Measurements from ENCODE around the gene HDDC2. TPM values are rescaled to one million over a fixed set of nuclear protein-coding genes. Genes with fewer than 3 reads are reported as not detected.

HDDC2 gene
- polyA plus RNA-seq, 1 donor from 2014 or later, result 75.2 TPM

DNA sequence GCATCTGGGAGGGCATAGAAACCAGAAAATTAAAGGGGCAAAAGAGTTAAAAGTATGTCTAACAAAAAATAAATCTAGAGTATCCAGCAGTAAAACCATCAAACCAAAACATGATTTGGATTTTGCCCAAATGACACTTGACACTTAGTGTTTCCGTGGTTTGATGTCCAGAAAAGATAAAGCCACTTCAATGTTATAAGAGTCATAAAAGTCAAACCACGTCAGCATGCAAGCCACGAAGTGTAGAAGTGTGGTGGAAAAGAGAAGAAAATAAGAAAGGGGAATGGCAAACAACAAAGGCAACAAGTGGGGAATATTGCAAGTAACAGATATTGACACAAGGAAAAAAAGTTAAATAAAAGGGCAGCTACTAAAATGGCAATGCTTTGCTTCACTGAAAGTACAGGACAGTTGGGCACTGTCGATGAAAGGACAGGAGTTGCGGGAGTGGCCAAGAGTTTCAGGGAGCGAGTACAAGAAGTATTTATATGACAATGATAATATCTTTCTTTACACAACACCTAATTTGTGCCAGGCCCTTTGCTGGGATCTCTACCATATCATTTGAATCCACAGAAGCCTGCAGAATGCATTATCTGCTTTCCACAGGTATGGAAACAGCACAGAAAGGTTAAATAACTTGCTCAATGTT, 6.3 kb upstream of the HDDC2 start:
- H3K9me3 ChIP-seq (ENCODE audit: low read length), result no peaks in the 10 kb centered on the region
- H3K4me3 ChIP-seq (ENCODE audit: low read length), result no peak overlapping the region
- H3K27me3 ChIP-seq (ENCODE audit: insufficient read depth, low read depth, low read length), result no peaks in the 10 kb centered on the region
- H3K9me2 ChIP-seq (ENCODE audit: insufficient read depth, low read length), result no peaks in the 10 kb centered on the region
- no peak overlapping the region for H2AFZ ChIP-seq (ENCODE audit: low read depth, low read length)
- no peaks in the 10 kb centered on the region for H4K20me1 ChIP-seq (ENCODE audit: insufficient read depth)
- no peaks in the 10 kb centered on the region for H3F3A ChIP-seq (ENCODE audit: insufficient read depth, low read length, poor library complexity, severe bottlenecking)
- H3K4me2 ChIP-seq (ENCODE audit: low read length), result no peak overlapping the region
- H3K9ac ChIP-seq (ENCODE audit: low read length), result no peak overlapping the region
- no peak overlapping the region for H3K27ac ChIP-seq (ENCODE audit: low read length)
- H3K79me2 ChIP-seq (replicated peaks; ENCODE audit: insufficient read depth, low read length), result no peaks in the 10 kb centered on the region
- TF ChIP-seq EP300 (conservative IDR thresholded peaks at IDR 0.05; ENCODE audit: poor library complexity, severe bottlenecking), result no peak
- no peak for TF ChIP-seq TAF1 (IDR thresholded peaks at IDR 0.05; ENCODE audit: low read depth)
- TF ChIP-seq, protein P1, sequence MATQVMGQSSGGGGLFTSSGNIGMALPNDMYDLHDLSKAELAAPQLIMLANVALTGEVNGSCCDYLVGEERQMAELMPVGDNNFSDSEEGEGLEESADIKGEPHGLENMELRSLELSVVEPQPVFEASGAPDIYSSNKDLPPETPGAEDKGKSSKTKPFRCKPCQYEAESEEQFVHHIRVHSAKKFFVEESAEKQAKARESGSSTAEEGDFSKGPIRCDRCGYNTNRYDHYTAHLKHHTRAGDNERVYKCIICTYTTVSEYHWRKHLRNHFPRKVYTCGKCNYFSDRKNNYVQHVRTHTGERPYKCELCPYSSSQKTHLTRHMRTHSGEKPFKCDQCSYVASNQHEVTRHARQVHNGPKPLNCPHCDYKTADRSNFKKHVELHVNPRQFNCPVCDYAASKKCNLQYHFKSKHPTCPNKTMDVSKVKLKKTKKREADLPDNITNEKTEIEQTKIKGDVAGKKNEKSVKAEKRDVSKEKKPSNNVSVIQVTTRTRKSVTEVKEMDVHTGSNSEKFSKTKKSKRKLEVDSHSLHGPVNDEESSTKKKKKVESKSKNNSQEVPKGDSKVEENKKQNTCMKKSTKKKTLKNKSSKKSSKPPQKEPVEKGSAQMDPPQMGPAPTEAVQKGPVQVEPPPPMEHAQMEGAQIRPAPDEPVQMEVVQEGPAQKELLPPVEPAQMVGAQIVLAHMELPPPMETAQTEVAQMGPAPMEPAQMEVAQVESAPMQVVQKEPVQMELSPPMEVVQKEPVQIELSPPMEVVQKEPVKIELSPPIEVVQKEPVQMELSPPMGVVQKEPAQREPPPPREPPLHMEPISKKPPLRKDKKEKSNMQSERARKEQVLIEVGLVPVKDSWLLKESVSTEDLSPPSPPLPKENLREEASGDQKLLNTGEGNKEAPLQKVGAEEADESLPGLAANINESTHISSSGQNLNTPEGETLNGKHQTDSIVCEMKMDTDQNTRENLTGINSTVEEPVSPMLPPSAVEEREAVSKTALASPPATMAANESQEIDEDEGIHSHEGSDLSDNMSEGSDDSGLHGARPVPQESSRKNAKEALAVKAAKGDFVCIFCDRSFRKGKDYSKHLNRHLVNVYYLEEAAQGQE (IDR thresholded peaks at IDR 0.05; ENCODE audit: borderline replicate concordance), result no peak
- TF ChIP-seq, protein P2, sequence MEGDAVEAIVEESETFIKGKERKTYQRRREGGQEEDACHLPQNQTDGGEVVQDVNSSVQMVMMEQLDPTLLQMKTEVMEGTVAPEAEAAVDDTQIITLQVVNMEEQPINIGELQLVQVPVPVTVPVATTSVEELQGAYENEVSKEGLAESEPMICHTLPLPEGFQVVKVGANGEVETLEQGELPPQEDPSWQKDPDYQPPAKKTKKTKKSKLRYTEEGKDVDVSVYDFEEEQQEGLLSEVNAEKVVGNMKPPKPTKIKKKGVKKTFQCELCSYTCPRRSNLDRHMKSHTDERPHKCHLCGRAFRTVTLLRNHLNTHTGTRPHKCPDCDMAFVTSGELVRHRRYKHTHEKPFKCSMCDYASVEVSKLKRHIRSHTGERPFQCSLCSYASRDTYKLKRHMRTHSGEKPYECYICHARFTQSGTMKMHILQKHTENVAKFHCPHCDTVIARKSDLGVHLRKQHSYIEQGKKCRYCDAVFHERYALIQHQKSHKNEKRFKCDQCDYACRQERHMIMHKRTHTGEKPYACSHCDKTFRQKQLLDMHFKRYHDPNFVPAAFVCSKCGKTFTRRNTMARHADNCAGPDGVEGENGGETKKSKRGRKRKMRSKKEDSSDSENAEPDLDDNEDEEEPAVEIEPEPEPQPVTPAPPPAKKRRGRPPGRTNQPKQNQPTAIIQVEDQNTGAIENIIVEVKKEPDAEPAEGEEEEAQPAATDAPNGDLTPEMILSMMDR (IDR thresholded peaks at IDR 0.05; ENCODE audit: poor library complexity, severe bottlenecking), result no peak
- TF ChIP-seq RAD21 (conservative IDR thresholded peaks at IDR 0.05), result no peak
- no peak for TF ChIP-seq POLR2AphosphoS5 (IDR thresholded peaks at IDR 0.05)
- TF ChIP-seq EZH2 (IDR thresholded peaks at IDR 0.05; ENCODE audit: borderline replicate concordance, insufficient read depth, low read length, poor library complexity, severe bottlenecking), result no peak
- TF ChIP-seq SMC3 (conservative IDR thresholded peaks at IDR 0.05; ENCODE audit: poor library complexity), result no peak
- TF ChIP-seq MXI1 (conservative IDR thresholded peaks at IDR 0.05; ENCODE audit: poor library complexity, severe bottlenecking), result no peak
- H3K36me3 ChIP-seq (ENCODE audit: insufficient read depth, low read length), result no peaks in the 10 kb centered on the region

DNA sequence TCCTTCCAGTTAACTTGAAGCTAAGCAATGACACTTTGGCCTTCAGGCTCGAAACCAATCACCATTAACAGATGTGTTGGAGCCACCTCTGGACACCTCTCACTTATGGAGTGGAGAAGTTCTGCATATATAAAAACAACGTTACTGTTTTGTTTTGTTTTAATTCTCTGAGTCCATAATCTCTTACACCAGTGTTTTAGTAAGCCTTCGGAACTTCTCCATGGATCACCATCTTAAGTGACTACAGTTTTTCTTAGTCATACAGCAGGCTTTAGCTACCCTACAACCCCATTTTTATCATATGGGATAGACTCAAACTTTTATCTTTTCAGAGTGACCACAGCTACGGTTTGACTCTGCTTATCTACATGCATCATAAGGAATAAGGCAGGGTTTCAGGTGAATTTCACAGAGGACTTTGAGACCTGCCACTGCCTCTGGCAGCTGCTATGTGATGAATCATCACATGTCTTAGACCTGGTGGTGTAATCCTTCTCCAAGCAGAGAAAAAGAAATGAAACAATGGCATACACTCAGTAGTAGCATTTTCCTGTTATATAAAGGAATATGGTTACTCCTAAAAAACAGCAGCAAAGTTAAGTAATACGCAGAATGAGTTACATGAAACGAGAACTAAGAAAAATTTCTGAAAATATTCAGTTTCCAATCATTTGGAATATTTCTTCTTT, 5.5 kb upstream of the HDDC2 start:
- no peaks in the 10 kb centered on the region for H3K9me3 ChIP-seq (ENCODE audit: low read length)
- no peak overlapping the region for H3K4me2 ChIP-seq (ENCODE audit: low read length)
- H3K4me3 ChIP-seq (ENCODE audit: low read length), result no peak overlapping the region
- H3K27ac ChIP-seq (ENCODE audit: low read length), result no peak overlapping the region
- H3K9ac ChIP-seq (ENCODE audit: low read length), result no peak overlapping the region
- no peaks in the 10 kb centered on the region for H3K36me3 ChIP-seq (ENCODE audit: insufficient read depth, low read length)
- no peaks in the 10 kb centered on the region for H3K9me2 ChIP-seq (ENCODE audit: insufficient read depth, low read length)
- no peaks in the 10 kb centered on the region for H4K20me1 ChIP-seq (ENCODE audit: insufficient read depth)
- TF ChIP-seq RAD21 (conservative IDR thresholded peaks at IDR 0.05) (no peak), MXI1 (conservative IDR thresholded peaks at IDR 0.05; ENCODE audit: poor library complexity, severe bottlenecking) (no peak), EZH2 (IDR thresholded peaks at IDR 0.05; ENCODE audit: borderline replicate concordance, insufficient read depth, low read length, poor library complexity, severe bottlenecking) (no peak)
- H3F3A ChIP-seq (ENCODE audit: insufficient read depth, low read length, poor library complexity, severe bottlenecking), result no peaks in the 10 kb centered on the region
- no peaks in the 10 kb centered on the region for H3K79me2 ChIP-seq (replicated peaks; ENCODE audit: insufficient read depth, low read length)
- H2AFZ ChIP-seq (ENCODE audit: low read depth, low read length), result no peak overlapping the region
- no peaks in the 10 kb centered on the region for H3K27me3 ChIP-seq (ENCODE audit: insufficient read depth, low read depth, low read length)
